ENCODE results near the gene MEIOSIN. TPM values are rescaled to one million over a fixed set of nuclear protein-coding genes. Genes with fewer than 3 reads are reported as not detected.
A peak's percentile ranks its signal among the peaks of the same experiment; 100 is the strongest.

The MEIOSIN gene
- total and polyA plus RNA-seq, 9 of the 15 experiments (the other 6 are each of a cell fraction or from before 2014, with no cell fraction given), result 0.06 to 2.0 (median 0.76) TPM

DNA sequence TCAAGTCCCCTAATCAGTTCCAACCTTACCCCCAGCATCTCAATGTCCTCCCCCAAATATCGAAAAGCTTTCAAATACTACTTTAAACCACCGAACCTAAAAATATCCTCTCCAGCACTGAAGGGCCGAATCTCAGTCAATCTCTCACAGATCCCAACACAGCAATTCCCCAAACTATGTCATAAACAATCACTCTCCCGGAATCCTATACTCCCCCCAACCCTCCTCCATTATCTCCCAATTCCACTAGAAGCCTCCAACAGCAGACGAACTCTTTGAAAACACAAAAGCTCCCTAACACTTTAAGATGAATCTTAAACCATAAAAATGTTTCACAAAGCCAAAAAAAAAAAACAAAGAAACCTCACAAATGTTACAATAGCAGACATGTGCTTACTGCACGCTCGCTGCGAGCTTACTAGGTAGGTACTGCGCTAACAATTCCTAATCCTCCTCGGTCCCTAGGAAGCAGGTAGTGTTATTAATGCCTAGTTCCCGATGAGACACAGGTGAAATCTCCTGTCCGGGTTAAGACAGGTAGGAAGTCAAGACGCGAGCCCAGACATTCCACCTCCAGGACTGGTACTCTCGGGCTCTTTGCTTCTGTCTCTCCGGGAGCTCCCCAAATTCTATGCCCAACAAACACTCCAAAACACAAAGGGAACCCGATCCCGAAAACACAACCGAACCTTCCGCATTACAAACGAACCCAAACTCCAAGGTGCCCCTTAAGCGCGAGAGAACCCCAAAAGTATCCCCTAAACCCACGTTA lies 16.7 kb upstream of the MEIOSIN start (continued):
- TF ChIP-seq MGA (IDR thresholded peaks at IDR 0.05) (no peak), U2AF2 (optimal IDR thresholded peaks at IDR 0.05; ENCODE audit: low read depth, low read length) (no peak), PHB (CRISPR knock-in tag; IDR thresholded peaks at IDR 0.05) (0 out of 2 replicates have a peak, but pooled peaks have one; percentile 17), NCOR1 (IDR thresholded peaks at IDR 0.05) (no peak), SMC3 (conservative IDR thresholded peaks at IDR 0.05; ENCODE audit: insufficient read depth, low read depth, low read length) (no peak), KDM1A (IDR thresholded peaks at IDR 0.05) (peak; percentile 52 to 65; a peak in 3 of 4 replicates), ZC3H4 (CRISPR knock-in tag; IDR thresholded peaks at IDR 0.05; ENCODE audit: borderline replicate concordance) (no peak), ZNF133 (CRISPR knock-in tag; IDR thresholded peaks at IDR 0.05) (no peak)
- TF ChIP-seq, protein P1, sequence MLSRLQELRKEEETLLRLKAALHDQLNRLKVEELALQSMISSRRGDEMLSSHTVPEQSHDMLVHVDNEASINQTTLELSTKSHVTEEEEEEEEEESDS (CRISPR knock-in tag; IDR thresholded peaks at IDR 0.05), result no peak
- TF ChIP-seq, protein P2, sequence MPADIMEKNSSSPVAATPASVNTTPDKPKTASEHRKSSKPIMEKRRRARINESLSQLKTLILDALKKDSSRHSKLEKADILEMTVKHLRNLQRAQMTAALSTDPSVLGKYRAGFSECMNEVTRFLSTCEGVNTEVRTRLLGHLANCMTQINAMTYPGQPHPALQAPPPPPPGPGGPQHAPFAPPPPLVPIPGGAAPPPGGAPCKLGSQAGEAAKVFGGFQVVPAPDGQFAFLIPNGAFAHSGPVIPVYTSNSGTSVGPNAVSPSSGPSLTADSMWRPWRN (IDR thresholded peaks at IDR 0.05; ENCODE audit: low read depth), result peak; percentile 36; the same call in 1 of the 2 replicates
- TF ChIP-seq, protein P3, sequence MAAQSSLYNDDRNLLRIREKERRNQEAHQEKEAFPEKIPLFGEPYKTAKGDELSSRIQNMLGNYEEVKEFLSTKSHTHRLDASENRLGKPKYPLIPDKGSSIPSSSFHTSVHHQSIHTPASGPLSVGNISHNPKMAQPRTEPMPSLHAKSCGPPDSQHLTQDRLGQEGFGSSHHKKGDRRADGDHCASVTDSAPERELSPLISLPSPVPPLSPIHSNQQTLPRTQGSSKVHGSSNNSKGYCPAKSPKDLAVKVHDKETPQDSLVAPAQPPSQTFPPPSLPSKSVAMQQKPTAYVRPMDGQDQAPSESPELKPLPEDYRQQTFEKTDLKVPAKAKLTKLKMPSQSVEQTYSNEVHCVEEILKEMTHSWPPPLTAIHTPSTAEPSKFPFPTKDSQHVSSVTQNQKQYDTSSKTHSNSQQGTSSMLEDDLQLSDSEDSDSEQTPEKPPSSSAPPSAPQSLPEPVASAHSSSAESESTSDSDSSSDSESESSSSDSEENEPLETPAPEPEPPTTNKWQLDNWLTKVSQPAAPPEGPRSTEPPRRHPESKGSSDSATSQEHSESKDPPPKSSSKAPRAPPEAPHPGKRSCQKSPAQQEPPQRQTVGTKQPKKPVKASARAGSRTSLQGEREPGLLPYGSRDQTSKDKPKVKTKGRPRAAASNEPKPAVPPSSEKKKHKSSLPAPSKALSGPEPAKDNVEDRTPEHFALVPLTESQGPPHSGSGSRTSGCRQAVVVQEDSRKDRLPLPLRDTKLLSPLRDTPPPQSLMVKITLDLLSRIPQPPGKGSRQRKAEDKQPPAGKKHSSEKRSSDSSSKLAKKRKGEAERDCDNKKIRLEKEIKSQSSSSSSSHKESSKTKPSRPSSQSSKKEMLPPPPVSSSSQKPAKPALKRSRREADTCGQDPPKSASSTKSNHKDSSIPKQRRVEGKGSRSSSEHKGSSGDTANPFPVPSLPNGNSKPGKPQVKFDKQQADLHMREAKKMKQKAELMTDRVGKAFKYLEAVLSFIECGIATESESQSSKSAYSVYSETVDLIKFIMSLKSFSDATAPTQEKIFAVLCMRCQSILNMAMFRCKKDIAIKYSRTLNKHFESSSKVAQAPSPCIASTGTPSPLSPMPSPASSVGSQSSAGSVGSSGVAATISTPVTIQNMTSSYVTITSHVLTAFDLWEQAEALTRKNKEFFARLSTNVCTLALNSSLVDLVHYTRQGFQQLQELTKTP (IDR thresholded peaks at IDR 0.05; ENCODE audit: low read depth in 1 of 2, partially characterized antibody in 2 of 2), result peak in 1 of 2 experiments; percentile 27
